Measurements from ENCODE around the gene LDHA.

LDHA gene

GRCh38 chr11:18394275-18394927 lies at the start of gene LDHA:
LDHA (plus strand) TSS chr11:18394563; CDS start chr11:18396843, 2,280 bp downstream.
- H3K36me3 Mint-ChIP-seq = peaks cover 42% of the 10 kb centered on the region
- H3K27ac Mint-ChIP-seq = peak within 1 kb of the TSS; percentile 99
- peak; percentile 99 for DNase-seq
- H3K27me3 Mint-ChIP-seq = peaks cover 3% of the 10 kb centered on the region
- H3K9me3 Mint-ChIP-seq = no peaks in the 10 kb centered on the region
- CTCF ChIA-PET = interaction anchor here (1.0 to 2.4 kb wide), 3 partner anchors 11 to 150 kb away, joined by 3 to 12 read pairs (median 9); no protein-coding TSS in a partner anchor
- peaks cover 55% of the 10 kb centered on the region for H3K4me1 Mint-ChIP-seq
- H3K4me3 Mint-ChIP-seq = peak within 1 kb of the TSS; percentile 99

- CTCF ChIA-PET = no interaction called here
- no peaks in the 10 kb centered on the region for H3K9me3 Mint-ChIP-seq
- no peak overlapping the region for H3K27ac Mint-ChIP-seq
- peaks cover 2% of the 10 kb centered on the region for H3K4me1 Mint-ChIP-seq
- no peak overlapping the region for H3K4me3 Mint-ChIP-seq
- peaks cover 41% of the 10 kb centered on the region for H3K36me3 Mint-ChIP-seq
- DNase-seq = no peak
- no peaks in the 10 kb centered on the region for H3K27me3 Mint-ChIP-seq
Observed at GRCh38 chr11:18347471-18348125, 46.8 kb upstream of the LDHA start.

GRCh38 chr11:18352581-18352980 lies 41.8 kb upstream of the LDHA start:
- Mint-ChIP-seq H3K27me3 (no peaks in the 10 kb centered on the region), H3K4me3 (no peak overlapping the region), H3K4me1 (peaks cover 2% of the 10 kb centered on the region), H3K27ac (no peak overlapping the region), H3K9me3 (no peaks in the 10 kb centered on the region), H3K36me3 (peaks cover 50% of the 10 kb centered on the region)
- CTCF ChIA-PET = no interaction called here
- no peak for DNase-seq

- Mint-ChIP-seq H3K36me3 (peaks cover 46% of the 10 kb centered on the region), H3K9me3 (no peaks in the 10 kb centered on the region), H3K4me3 (no peak overlapping the region), H3K27me3 (no peaks in the 10 kb centered on the region), H3K4me1 (no peaks in the 10 kb centered on the region), H3K27ac (no peak overlapping the region)
- DNase-seq = no peak
- CTCF ChIA-PET = interaction anchor here (0.6 to 1.3 kb wide), 3 partner anchors 12 to 114 kb away, joined by 3 to 6 read pairs (median 4); no protein-coding TSS in a partner anchor
Observed at GRCh38 chr11:18358646-18359045, 35.7 kb upstream of the LDHA start.

GRCh38 chr11:18361154-18361553 lies 33.2 kb upstream of the LDHA start:
- H3K4me1 Mint-ChIP-seq = peaks cover 4% of the 10 kb centered on the region
- H3K36me3 Mint-ChIP-seq = peaks cover 47% of the 10 kb centered on the region
- H3K9me3 Mint-ChIP-seq = no peaks in the 10 kb centered on the region
- no peak for DNase-seq
- H3K4me3 Mint-ChIP-seq = no peak overlapping the region
- H3K27ac Mint-ChIP-seq = no peak overlapping the region
- no peaks in the 10 kb centered on the region for H3K27me3 Mint-ChIP-seq
- CTCF ChIA-PET = no interaction called here

GRCh38 chr11:18364495-18365073 lies 29.8 kb upstream of the LDHA start:
- DNase-seq = no peak
- Mint-ChIP-seq H3K9me3 (no peaks in the 10 kb centered on the region), H3K4me3 (no peak overlapping the region), H3K27ac (no peak overlapping the region), H3K27me3 (no peaks in the 10 kb centered on the region), H3K4me1 (peaks cover 6% of the 10 kb centered on the region), H3K36me3 (peaks cover 40% of the 10 kb centered on the region)
- CTCF ChIA-PET = no interaction called here

- H3K4me1 Mint-ChIP-seq = peaks cover 6% of the 10 kb centered on the region
- no peaks in the 10 kb centered on the region for H3K9me3 Mint-ChIP-seq
- no peak overlapping the region for H3K4me3 Mint-ChIP-seq
- H3K27ac Mint-ChIP-seq = peak overlapping the region; percentile 71
- CTCF ChIA-PET = no interaction called here
- H3K27me3 Mint-ChIP-seq = no peaks in the 10 kb centered on the region
- DNase-seq = no peak
- peaks cover 38% of the 10 kb centered on the region for H3K36me3 Mint-ChIP-seq
Observed at GRCh38 chr11:18365741-18366140, 28.6 kb upstream of the LDHA start.

GRCh38 chr11:18366286-18366685 lies 28.1 kb upstream of the LDHA start:
- Mint-ChIP-seq H3K4me1 (peaks cover 6% of the 10 kb centered on the region), H3K27ac (no peak overlapping the region), H3K36me3 (peaks cover 40% of the 10 kb centered on the region), H3K4me3 (no peak overlapping the region), H3K27me3 (no peaks in the 10 kb centered on the region), H3K9me3 (no peaks in the 10 kb centered on the region)
- CTCF ChIA-PET = no interaction called here
- DNase-seq = no peak

GRCh38 chr11:18367431-18367830 lies 26.9 kb upstream of the LDHA start:
- H3K27me3 Mint-ChIP-seq = no peaks in the 10 kb centered on the region
- peaks cover 6% of the 10 kb centered on the region for H3K4me1 Mint-ChIP-seq
- H3K36me3 Mint-ChIP-seq = peaks cover 38% of the 10 kb centered on the region
- H3K9me3 Mint-ChIP-seq = no peaks in the 10 kb centered on the region
- no peak overlapping the region for H3K27ac Mint-ChIP-seq
- CTCF ChIA-PET = interaction anchor here (1.2 kb wide), 1 partner anchor 252 kb away, joined by 5 read pairs; no protein-coding TSS in a partner anchor
- H3K4me3 Mint-ChIP-seq = no peak overlapping the region
- no peak for DNase-seq

GRCh38 chr11:18368221-18368620 lies 26.1 kb upstream of the LDHA start:
- no peaks in the 10 kb centered on the region for H3K27me3 Mint-ChIP-seq
- H3K4me1 Mint-ChIP-seq = peaks cover 6% of the 10 kb centered on the region
- CTCF ChIA-PET = interaction anchor here (1.2 kb wide), 1 partner anchor 253 kb away, joined by 5 read pairs; no protein-coding TSS in a partner anchor
- H3K27ac Mint-ChIP-seq = no peak overlapping the region
- no peak overlapping the region for H3K4me3 Mint-ChIP-seq
- peaks cover 37% of the 10 kb centered on the region for H3K36me3 Mint-ChIP-seq
- H3K9me3 Mint-ChIP-seq = no peaks in the 10 kb centered on the region
- DNase-seq = no peak

- Mint-ChIP-seq H3K36me3 (peaks cover 29% of the 10 kb centered on the region), H3K4me1 (peaks cover 6% of the 10 kb centered on the region), H3K4me3 (no peak overlapping the region), H3K27me3 (no peaks in the 10 kb centered on the region), H3K9me3 (no peaks in the 10 kb centered on the region), H3K27ac (peak overlapping the region; percentile 42)
- no peak for DNase-seq
- CTCF ChIA-PET = no interaction called here
Observed at GRCh38 chr11:18369398-18369797, 25.0 kb upstream of the LDHA start.

GRCh38 chr11:18371279-18371678 lies 23.1 kb upstream of the LDHA start:
- DNase-seq = no peak
- CTCF ChIA-PET = no interaction called here
- peaks cover 19% of the 10 kb centered on the region for H3K36me3 Mint-ChIP-seq
- H3K4me3 Mint-ChIP-seq = no peak overlapping the region
- no peak overlapping the region for H3K27ac Mint-ChIP-seq
- no peaks in the 10 kb centered on the region for H3K27me3 Mint-ChIP-seq
- peaks cover 2% of the 10 kb centered on the region for H3K4me1 Mint-ChIP-seq
- H3K9me3 Mint-ChIP-seq = no peaks in the 10 kb centered on the region

- H3K4me3 Mint-ChIP-seq = no peak overlapping the region
- CTCF ChIA-PET = no interaction called here
- DNase-seq = no peak
- no peaks in the 10 kb centered on the region for H3K4me1 Mint-ChIP-seq
- H3K27me3 Mint-ChIP-seq = no peaks in the 10 kb centered on the region
- no peaks in the 10 kb centered on the region for H3K9me3 Mint-ChIP-seq
- no peak overlapping the region for H3K27ac Mint-ChIP-seq
- H3K36me3 Mint-ChIP-seq = peaks cover 13% of the 10 kb centered on the region
Observed at GRCh38 chr11:18372201-18372600, 22.2 kb upstream of the LDHA start.

GRCh38 chr11:18374956-18375355 lies 19.4 kb upstream of the LDHA start:
- peaks cover 5% of the 10 kb centered on the region for H3K36me3 Mint-ChIP-seq

GRCh38 chr11:18375941-18376340 lies 18.4 kb upstream of the LDHA start:
- Mint-ChIP-seq H3K4me3 (no peak overlapping the region), H3K36me3 (peaks cover 3% of the 10 kb centered on the region), H3K27ac (no peak overlapping the region), H3K9me3 (no peaks in the 10 kb centered on the region), H3K4me1 (no peaks in the 10 kb centered on the region), H3K27me3 (no peaks in the 10 kb centered on the region)
- DNase-seq = no peak
- CTCF ChIA-PET = no interaction called here

More at GRCh38 chr11:18374956-18375355, 19.4 kb upstream of the LDHA start:
- Mint-ChIP-seq H3K9me3 (no peaks in the 10 kb centered on the region), H3K4me1 (no peaks in the 10 kb centered on the region), H3K4me3 (no peak overlapping the region), H3K27ac (no peak overlapping the region), H3K27me3 (no peaks in the 10 kb centered on the region)
- CTCF ChIA-PET = no interaction called here
- DNase-seq = no peak

Measured in activated naive CD4-positive, alpha-beta T cell treated with anti-CD3 and anti-CD28 coated beads, Interleukin-2, amount 10 ng/mL, durations not matched to agents 7 days and 5 days (primary cell).